ENCODE data around the gene SPOP. TPM values are rescaled to one million over a fixed set of nuclear protein-coding genes. Genes with fewer than 3 reads are reported as not detected.

The SPOP gene
- total RNA-seq, 4 donors from 2014 or later: 58.1 to 72.6 (median 66.6) TPM

DNA sequence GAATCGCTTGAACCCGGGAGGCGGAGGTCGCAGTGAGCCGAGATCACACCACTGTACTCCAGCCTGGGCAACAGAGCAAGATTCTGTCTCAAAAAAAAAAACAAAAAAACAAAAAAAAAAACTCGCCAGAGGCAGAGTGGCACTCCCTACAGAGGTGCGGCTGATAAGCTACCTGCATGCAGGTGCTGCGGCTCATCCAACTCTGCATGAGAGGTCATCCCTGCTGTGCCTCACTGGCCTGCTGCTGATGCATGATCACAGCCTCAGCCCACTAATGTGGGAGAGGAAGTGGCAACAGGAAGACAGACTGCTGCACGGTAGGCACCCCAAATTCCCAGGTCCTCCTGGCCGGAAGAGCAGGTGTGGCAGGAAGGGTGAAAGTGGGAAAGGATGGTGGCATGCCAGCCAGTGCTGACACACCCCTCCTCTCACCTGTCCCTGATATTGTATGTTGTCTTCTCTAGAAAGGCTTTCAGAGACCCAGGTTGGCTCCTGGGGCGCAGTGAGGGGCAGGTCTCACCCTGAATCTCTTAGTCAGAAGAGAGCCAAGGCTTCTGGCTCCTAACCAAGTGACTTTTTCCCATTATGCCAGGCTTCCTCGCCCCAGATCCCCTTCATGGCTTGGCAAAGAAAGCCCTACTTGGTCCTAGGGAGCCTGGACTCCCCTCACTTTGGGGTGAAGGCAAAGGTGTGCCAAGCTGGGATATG lies 90.4 kb downstream of the SPOP start:
- H3K27ac ChIP-seq: no peak overlapping the region
- peaks cover 0 to 26% (median 0%) of the 10 kb centered on the region in 3 donors for H3K36me3 ChIP-seq
- H3K27me3 ChIP-seq: no peaks in the 10 kb centered on the region
- H3K4me1 ChIP-seq: peaks cover 0 to 3% (median 0%) of the 10 kb centered on the region in 4 donors
- no peaks in the 10 kb centered on the region for H3K9me3 ChIP-seq
- WGBS, 2 donors: 84 to 88% methylated on average over 12 of the region's 12 CpGs
- no peak overlapping the region for H3K4me3 ChIP-seq
- DNase-seq (ENCODE audit: low spot score in 2 of 2): no peak
- TF ChIP-seq EP300 (IDR thresholded peaks at IDR 0.05) (no peak), POLR2A (IDR thresholded peaks at IDR 0.05) (no peak), CTCF (IDR thresholded peaks at IDR 0.05) (no peak)

GRCh38 chr17:49585422-49586027 lies 92.4 kb downstream of the SPOP start:
- Histone ChIP-seq H3K4me3 (no peak overlapping the region), H3K27ac (no peak overlapping the region), H3K9me3 (no peaks in the 10 kb centered on the region), H3K36me3 (peaks cover 0 to 15% (median 0%) of the 10 kb centered on the region in 3 donors), H3K4me1 (peaks cover 0 to 3% (median 0%) of the 10 kb centered on the region in 4 donors), H3K27me3 (no peaks in the 10 kb centered on the region)
- 59 to 61% methylated on average over 3 of the region's 3 CpGs for WGBS, 2 donors
- no peak for DNase-seq (ENCODE audit: low spot score in 2 of 2)
- TF ChIP-seq CTCF (IDR thresholded peaks at IDR 0.05) (no peak), POLR2A (IDR thresholded peaks at IDR 0.05) (no peak), EP300 (IDR thresholded peaks at IDR 0.05) (no peak)

- no peak for DNase-seq (ENCODE audit: low spot score in 2 of 2)
- 94 to 97% methylated on average over 4 of the region's 4 CpGs for WGBS, 2 donors
- Histone ChIP-seq H3K4me1 (peaks cover 0 to 5% (median 0%) of the 10 kb centered on the region in 4 donors), H3K27ac (no peak overlapping the region), H3K9me3 (no peaks in the 10 kb centered on the region), H3K27me3 (no peaks in the 10 kb centered on the region), H3K4me3 (no peak overlapping the region), H3K36me3 (peaks cover 0 to 12% (median 0%) of the 10 kb centered on the region in 3 donors)
- TF ChIP-seq POLR2A (IDR thresholded peaks at IDR 0.05) (no peak), CTCF (IDR thresholded peaks at IDR 0.05) (no peak), EP300 (IDR thresholded peaks at IDR 0.05) (no peak)
Observed at GRCh38 chr17:49583889-49584288, 94.0 kb downstream of the SPOP start.

DNA sequence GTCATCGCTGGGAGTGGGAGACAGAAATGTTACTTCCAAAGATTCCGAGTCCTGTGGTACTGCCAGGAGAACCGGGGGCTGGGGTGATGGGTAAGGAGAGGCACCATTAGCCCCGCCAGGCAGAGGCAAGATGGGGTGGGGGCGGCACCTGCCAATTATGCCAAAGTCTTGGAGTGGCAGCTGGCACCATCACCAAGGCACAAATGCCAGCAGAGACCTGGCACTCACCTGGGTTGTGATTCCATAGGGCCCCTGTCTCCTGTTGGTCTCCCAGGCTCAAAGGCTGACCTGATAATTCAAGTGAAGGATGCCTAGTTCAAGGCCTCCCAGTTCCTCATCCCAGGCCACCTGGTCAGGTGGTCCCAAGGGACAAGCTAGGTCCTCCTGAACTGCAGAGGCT lies 94.7 kb downstream of the SPOP start:
- TF ChIP-seq CTCF (IDR thresholded peaks at IDR 0.05): no peak
- TF ChIP-seq POLR2A (IDR thresholded peaks at IDR 0.05): no peak
- TF ChIP-seq EP300 (IDR thresholded peaks at IDR 0.05): no peak
- no peak overlapping the region for H3K27ac ChIP-seq

GRCh38 chr17:49582789-49583188 lies 95.1 kb downstream of the SPOP start:
- 79 to 80% methylated on average over 8 of the region's 8 CpGs for WGBS, 2 donors
- H3K27ac ChIP-seq: no peak overlapping the region

More for the DNA sequence above, 94.7 kb downstream of the SPOP start:
- Histone ChIP-seq H3K9me3 (no peaks in the 10 kb centered on the region), H3K36me3 (peaks cover 0 to 10% (median 0%) of the 10 kb centered on the region in 3 donors), H3K4me3 (no peak overlapping the region), H3K27me3 (no peaks in the 10 kb centered on the region), H3K4me1 (peaks cover 0 to 9% (median 0%) of the 10 kb centered on the region in 4 donors)
- WGBS, 2 donors: 90 to 93% methylated on average over 5 of the region's 5 CpGs
- no peak for DNase-seq (ENCODE audit: low spot score in 2 of 2)

More at GRCh38 chr17:49582789-49583188, 95.1 kb downstream of the SPOP start:
- peaks cover 0 to 5% (median 0%) of the 10 kb centered on the region in 3 donors for H3K36me3 ChIP-seq
- H3K9me3 ChIP-seq: no peaks in the 10 kb centered on the region
- no peak for DNase-seq (ENCODE audit: low spot score in 2 of 2)
- peaks cover 0 to 13% (median 0%) of the 10 kb centered on the region in 4 donors for H3K4me1 ChIP-seq
- TF ChIP-seq POLR2A (IDR thresholded peaks at IDR 0.05) (no peak), EP300 (IDR thresholded peaks at IDR 0.05) (no peak), CTCF (IDR thresholded peaks at IDR 0.05) (no peak)
- no peak overlapping the region for H3K4me3 ChIP-seq
- no peaks in the 10 kb centered on the region for H3K27me3 ChIP-seq
